Measurements from ENCODE around the gene CDK16. TPM values are rescaled to one million over a fixed set of nuclear protein-coding genes. Genes with fewer than 3 reads are reported as not detected.

The CDK16 gene
- total RNA-seq, 6 experiments from 2014 or later = 106 to 128 (median 114) TPM

GRCh38 chrX:47266643-47267042 is 48.2 kb downstream of the CDK16 start:
- Mint-ChIP-seq H3K9me3 (no peaks in the 10 kb centered on the region), H3K27ac (no peak overlapping the region), H3K4me1 (ENCODE audit: low read depth) (peaks cover 10% of the 10 kb centered on the region), H3K36me3 (ENCODE audit: low read depth) (no peaks in the 10 kb centered on the region), H3K27me3 (ENCODE audit: insufficient read depth) (no peaks in the 10 kb centered on the region), H3K4me3 (no peak overlapping the region)
- DNase-seq = no peak
- TF ChIP-seq CTCF (IDR thresholded peaks at IDR 0.05) = no peak

- no peaks in the 10 kb centered on the region for H3K9me3 Mint-ChIP-seq
- no peak overlapping the region for H3K27ac Mint-ChIP-seq
- H3K36me3 Mint-ChIP-seq (ENCODE audit: low read depth) = no peaks in the 10 kb centered on the region
These were observed 53.5 kb downstream of the CDK16 start for GRCh38 chrX:47272013-47272408.

GRCh38 chrX:47273011-47273730 is 54.7 kb downstream of the CDK16 start:
- Mint-ChIP-seq H3K27me3 (ENCODE audit: insufficient read depth) (no peaks in the 10 kb centered on the region; the same call in 1 of the 2 replicates), H3K4me1 (ENCODE audit: low read depth) (peaks cover 4% of the 10 kb centered on the region; the same call in 1 of the 2 replicates), H3K9me3 (no peaks in the 10 kb centered on the region), H3K4me3 (no peak overlapping the region), H3K27ac (no peak overlapping the region), H3K36me3 (ENCODE audit: low read depth) (no peaks in the 10 kb centered on the region)
- no peak for TF ChIP-seq CTCF (IDR thresholded peaks at IDR 0.05)
- no peak for DNase-seq

More at GRCh38 chrX:47272013-47272408, 53.5 kb downstream of the CDK16 start:
- no peak for DNase-seq
- H3K4me1 Mint-ChIP-seq (ENCODE audit: low read depth) = peaks cover 4% of the 10 kb centered on the region; the same call in 1 of the 2 replicates
- no peak overlapping the region for H3K4me3 Mint-ChIP-seq
- TF ChIP-seq CTCF (IDR thresholded peaks at IDR 0.05) = no peak
- H3K27me3 Mint-ChIP-seq (ENCODE audit: insufficient read depth) = no peaks in the 10 kb centered on the region; the same call in 1 of the 2 replicates

- DNase-seq = peak; percentile 37
- Mint-ChIP-seq H3K27me3 (ENCODE audit: insufficient read depth) (no peaks in the 10 kb centered on the region), H3K4me1 (ENCODE audit: low read depth) (peaks cover 13% of the 10 kb centered on the region), H3K36me3 (ENCODE audit: low read depth) (no peaks in the 10 kb centered on the region), H3K4me3 (no peak overlapping the region), H3K27ac (peak overlapping the region; percentile 49), H3K9me3 (no peaks in the 10 kb centered on the region)
- TF ChIP-seq CTCF (IDR thresholded peaks at IDR 0.05) = no peak
These were observed 60.2 kb downstream of the CDK16 start for GRCh38 chrX:47278691-47279090.

Other genes starting within 250 kb of the CDK16 start
- gene RGN, start 140.2 kb upstream of the CDK16 start, total RNA-seq (2021; fragmentation: NEBNext Ultra II Directional; extraction: Animal tissue kit (Norgen Biotek cat#: 25700)) = 1 to 10 TPM in 2 of 6 experiments, under 1 TPM in 4; 0.46 to 2.5 (median 0.67) TPM
- gene NDUFB11, start 74.0 kb upstream of the CDK16 start, total RNA-seq (2021; fragmentation: NEBNext Ultra II Directional; extraction: Animal tissue kit (Norgen Biotek cat#: 25700)) = 10 to 100 TPM; 80.0 to 88.8 (median 84.4) TPM
- gene RBM10, start 73.5 kb upstream of the CDK16 start, total RNA-seq (2021; fragmentation: NEBNext Ultra II Directional; extraction: Animal tissue kit (Norgen Biotek cat#: 25700)) = 10 to 100 TPM; 38.8 to 44.3 (median 41.7) TPM
- gene UBA1, start 24.9 kb upstream of the CDK16 start, total RNA-seq (2021; fragmentation: NEBNext Ultra II Directional; extraction: Animal tissue kit (Norgen Biotek cat#: 25700)) = 100 to 1,000 TPM; 268 to 291 (median 282) TPM
- gene USP11, start 14.3 kb downstream of the CDK16 start, total RNA-seq (2021; fragmentation: NEBNext Ultra II Directional; extraction: Animal tissue kit (Norgen Biotek cat#: 25700)) = 10 to 100 TPM; 55.2 to 68.7 (median 62.8) TPM
- not detected for gene ZNF157, start 151.9 kb downstream of the CDK16 start, total RNA-seq (2021; fragmentation: NEBNext Ultra II Directional; extraction: Animal tissue kit (Norgen Biotek cat#: 25700))